HEK293 (cell line): ENCODE results near the gene METTL22.

ENCODE experiments used
- BCL11A ChIP-seq: fragments of 450-650 bp; formaldehyde crosslinking; IDR thresholded peaks from 2 replicates; pipeline ENCODE4 v1.5.1; 2016; ENCODE audit warnings: low read depth, missing biosample characterization, missing genetic modification characterization
- EGR2 ChIP-seq: fragments of 450-650 bp; formaldehyde crosslinking; IDR thresholded peaks from 2 replicates; pipeline ENCODE4 v1.5.1; 2016; ENCODE audit warnings: low read depth, missing biosample characterization, missing genetic modification characterization
- FEZF1 ChIP-seq: fragments of 450-650 bp; formaldehyde crosslinking; IDR thresholded peaks from 2 replicates; pipeline ENCODE4 v1.5.1; 2016; ENCODE audit warnings: missing biosample characterization, missing genetic modification characterization
- GLI2 ChIP-seq: fragments of 450-650 bp; formaldehyde crosslinking; IDR thresholded peaks from 2 replicates; pipeline ENCODE4; 2017; ENCODE audit warnings: missing biosample characterization, missing genetic modification characterization, low read depth, borderline replicate concordance
- KLF10 ChIP-seq: fragments of 450-650 bp; IDR thresholded peaks from 2 replicates; pipeline ENCODE4 v1.5.1; 2018; ENCODE audit warnings: missing biosample characterization, mild to moderate bottlenecking, missing genetic modification characterization
- KLF17 ChIP-seq: fragments of 450-650 bp; formaldehyde crosslinking; IDR thresholded peaks from 2 replicates; pipeline ENCODE4 v1.5.1; 2016; ENCODE audit warnings: missing biosample characterization, missing genetic modification characterization
- KLF9 ChIP-seq: fragments of 450-650 bp; formaldehyde crosslinking; IDR thresholded peaks from 2 replicates; pipeline ENCODE4 v1.5.1; 2016; ENCODE audit warnings: missing biosample characterization, missing genetic modification characterization, low read depth
- MZF1 ChIP-seq: fragments of 450-650 bp; formaldehyde crosslinking; IDR thresholded peaks from 2 replicates; pipeline ENCODE4 v1.5.1; 2017; ENCODE audit warnings: missing biosample characterization, missing genetic modification characterization, borderline replicate concordance
- SP7 ChIP-seq: fragments of 450-650 bp; formaldehyde crosslinking; IDR thresholded peaks from 2 replicates; pipeline ENCODE4 v1.5.1; 2016; ENCODE audit warnings: missing biosample characterization, missing genetic modification characterization
- TRIM28 ChIP-seq: IDR thresholded peaks from 2 replicates; pipeline ENCODE4 v1.6.1; 2011; ENCODE audit warnings: low read length, control low read depth, borderline replicate concordance
- TSHZ1 ChIP-seq: fragments of 450-650 bp; formaldehyde crosslinking; IDR thresholded peaks from 2 replicates; pipeline ENCODE4 v1.5.1; 2016; ENCODE audit warnings: missing biosample characterization, missing genetic modification characterization, borderline replicate concordance
- ZBTB1 ChIP-seq: fragments of 450-650 bp; formaldehyde crosslinking; IDR thresholded peaks from 2 replicates; pipeline ENCODE4 v1.5.1; 2016; ENCODE audit warnings: missing biosample characterization, missing genetic modification characterization
- ZBTB17 ChIP-seq: fragments of 450-650 bp; formaldehyde crosslinking; IDR thresholded peaks from 2 replicates; pipeline ENCODE4 v1.5.1; 2016; ENCODE audit warnings: missing biosample characterization, missing genetic modification characterization
- ZBTB20 ChIP-seq: fragments of 450-650 bp; formaldehyde crosslinking; IDR thresholded peaks from 2 replicates; pipeline ENCODE4 v1.5.1; 2016; ENCODE audit warnings: missing biosample characterization, missing genetic modification characterization
- ZBTB48 ChIP-seq: fragments of 450-650 bp; formaldehyde crosslinking; IDR thresholded peaks from 2 replicates; pipeline ENCODE4 v1.5.1; 2016; ENCODE audit warnings: missing biosample characterization, missing genetic modification characterization
- ZFHX2 ChIP-seq: fragments of 450-650 bp; formaldehyde crosslinking; conservative IDR thresholded peaks from 2 replicates; pipeline ENCODE4 v1.5.1; 2016; ENCODE audit warnings: missing biosample characterization, missing genetic modification characterization
- ZNF121 ChIP-seq: fragments of 450-650 bp; formaldehyde crosslinking; IDR thresholded peaks from 2 replicates; pipeline ENCODE4 v1.5.1; 2016; ENCODE audit warnings: missing biosample characterization, missing genetic modification characterization
- ZNF155 ChIP-seq: fragments of 450-650 bp; formaldehyde crosslinking; IDR thresholded peaks from 2 replicates; pipeline ENCODE4 v1.5.1; 2016; ENCODE audit warnings: missing biosample characterization, missing genetic modification characterization
- ZNF16 ChIP-seq: fragments of 450-650 bp; formaldehyde crosslinking; IDR thresholded peaks from 2 replicates; pipeline ENCODE4 v1.5.1; 2016; ENCODE audit warnings: low read depth, missing biosample characterization, missing genetic modification characterization
- ZNF169 ChIP-seq: fragments of 450-650 bp; formaldehyde crosslinking; IDR thresholded peaks from 2 replicates; pipeline ENCODE4 v1.5.1; 2016; ENCODE audit warnings: missing biosample characterization, missing genetic modification characterization
- ZNF175 ChIP-seq: fragments of 450-650 bp; formaldehyde crosslinking; IDR thresholded peaks from 2 replicates; pipeline ENCODE4 v1.5.1; 2016; ENCODE audit warnings: missing biosample characterization, missing genetic modification characterization
- ZNF2 ChIP-seq: fragments of 450-650 bp; formaldehyde crosslinking; IDR thresholded peaks from 2 replicates; pipeline ENCODE4 v1.5.1; 2016; ENCODE audit warnings: missing biosample characterization, missing genetic modification characterization
- ZNF214 ChIP-seq: fragments of 450-650 bp; formaldehyde crosslinking; IDR thresholded peaks from 2 replicates; pipeline ENCODE4 v1.5.1; 2017; ENCODE audit warnings: missing biosample characterization, mild to moderate bottlenecking, missing genetic modification characterization, borderline replicate concordance
- ZNF274 ChIP-seq, 2 experiments: fragments of 200-500 bp in 1 of 2; fragments of 450-650 bp in 1 of 2; sonication (Bioruptor generic) in 1 of 2; formaldehyde crosslinking in 1 of 2; IDR thresholded peaks; 2 replicates each; pipeline versions ENCODE4 v1.5.1 to v1.6.1; 2014 to 2016; ENCODE audit warnings: borderline replicate concordance in 1 of 2, inconsistent platforms in 1 of 2, low read length in 1 of 2, missing biosample characterization in 1 of 2, missing genetic modification characterization in 1 of 2
- ZNF341 ChIP-seq: fragments of 450-650 bp; formaldehyde crosslinking; IDR thresholded peaks from 2 replicates; pipeline ENCODE4; 2016; ENCODE audit warnings: low read depth, missing biosample characterization, missing genetic modification characterization
- ZNF362 ChIP-seq: fragments of 450-650 bp; formaldehyde crosslinking; IDR thresholded peaks from 2 replicates; pipeline ENCODE4 v1.5.1; 2016; ENCODE audit warnings: missing biosample characterization, missing genetic modification characterization
- ZNF423 ChIP-seq: fragments of 450-650 bp; formaldehyde crosslinking; IDR thresholded peaks from 2 replicates; pipeline ENCODE4 v1.5.1; 2016; ENCODE audit warnings: missing biosample characterization, missing genetic modification characterization
- ZNF645 ChIP-seq: fragments of 450-650 bp; formaldehyde crosslinking; IDR thresholded peaks from 2 replicates; pipeline ENCODE4; 2016; ENCODE audit warnings: missing biosample characterization, missing genetic modification characterization
- ZNF670 ChIP-seq: fragments of 450-650 bp; formaldehyde crosslinking; IDR thresholded peaks from 2 replicates; pipeline ENCODE4 v1.5.1; 2016; ENCODE audit warnings: missing biosample characterization, missing genetic modification characterization, low read depth
- ZNF747 ChIP-seq: fragments of 450-650 bp; formaldehyde crosslinking; IDR thresholded peaks from 2 replicates; pipeline ENCODE4 v1.5.1; 2016; ENCODE audit warnings: missing biosample characterization, missing genetic modification characterization
- ZNF76 ChIP-seq: fragments of 450-650 bp; formaldehyde crosslinking; IDR thresholded peaks from 2 replicates; pipeline ENCODE4; 2016; ENCODE audit warnings: low read depth, missing biosample characterization, missing genetic modification characterization, borderline replicate concordance
- ZNF791 ChIP-seq: fragments of 450-650 bp; formaldehyde crosslinking; IDR thresholded peaks from 2 replicates; pipeline ENCODE4 v1.5.1; 2016; ENCODE audit warnings: missing biosample characterization, missing genetic modification characterization
- ZSCAN16 ChIP-seq: fragments of 450-650 bp; formaldehyde crosslinking; IDR thresholded peaks from 2 replicates; pipeline ENCODE4 v1.5.1; 2016; ENCODE audit warnings: missing biosample characterization, missing genetic modification characterization
- ZSCAN5A ChIP-seq: fragments of 450-650 bp; formaldehyde crosslinking; IDR thresholded peaks from 2 replicates; pipeline ENCODE4 v1.5.1; 2016; ENCODE audit warnings: missing biosample characterization, missing genetic modification characterization

Gene METTL22

GRCh38 chr16:8674413-8675022 is 53.0 kb downstream of the METTL22 start, which contains the start of gene ABAT (continued):
- TF ChIP-seq TSHZ1 (tag by site-specific recombination) = no peak
- no peak for TF ChIP-seq ZNF169 (tag by site-specific recombination)
- TF ChIP-seq ZSCAN5A (tag by site-specific recombination) = no peak
- TF ChIP-seq ZNF2 (tag by site-specific recombination) = no peak
- TF ChIP-seq ZNF76 (tag by site-specific recombination) = no peak
- no peak for TF ChIP-seq KLF17 (tag by site-specific recombination)
- no peak for TF ChIP-seq ZBTB20 (tag by site-specific recombination)
- TF ChIP-seq ZNF362 (tag by site-specific recombination) = no peak
- 0 out of 2 replicates have a peak, but pooled peaks have one; percentile 10 for TF ChIP-seq EGR2 (tag by site-specific recombination)
- no peak for TF ChIP-seq SP7 (tag by site-specific recombination)
- no peak for TF ChIP-seq TRIM28
- peak; percentile 21 for TF ChIP-seq ZNF341 (tag by site-specific recombination)
- no peak for TF ChIP-seq GLI2 (tag by site-specific recombination)
- TF ChIP-seq ZBTB17 = no peak
- TF ChIP-seq ZNF670 (tag by site-specific recombination) = no peak
- TF ChIP-seq ZBTB1 (tag by site-specific recombination) = no peak
- no peak for TF ChIP-seq ZNF274 (IDR thresholded peaks at IDR 0.05; ENCODE audit: low read length)
- TF ChIP-seq ZNF274 (tag by site-specific recombination; IDR thresholded peaks at IDR 0.05; ENCODE audit: borderline replicate concordance) = no peak
- no peak for TF ChIP-seq ZNF155 (tag by site-specific recombination)
- TF ChIP-seq ZNF16 (tag by site-specific recombination) = no peak
- no peak for TF ChIP-seq FEZF1 (tag by site-specific recombination)
- peak; percentile 59; the same call in 1 of the 2 replicates for TF ChIP-seq ZBTB48
- TF ChIP-seq ZNF791 = no peak
- no peak for TF ChIP-seq ZNF423 (tag by site-specific recombination)
- no peak for TF ChIP-seq ZNF747 (tag by site-specific recombination)
- TF ChIP-seq ZSCAN16 (tag by site-specific recombination) = no peak
- no peak for TF ChIP-seq ZNF214 (tag by site-specific recombination)
- peak; percentile 22 for TF ChIP-seq ZFHX2 (tag by site-specific recombination)
- TF ChIP-seq KLF9 (tag by site-specific recombination) = 0 out of 2 replicates have a peak, but pooled peaks have one; percentile 14
- TF ChIP-seq BCL11A (tag by site-specific recombination) = no peak
- peak; percentile 98 for TF ChIP-seq KLF10 (tag by site-specific recombination)
- no peak for TF ChIP-seq ZNF121 (tag by site-specific recombination)
- TF ChIP-seq MZF1 (tag by site-specific recombination) = no peak
- TF ChIP-seq ZNF645 (tag by site-specific recombination) = no peak
- no peak for TF ChIP-seq ZNF175 (tag by site-specific recombination)
